Measurements from ENCODE around the gene ECI2. TPM values are rescaled to one million over a fixed set of nuclear protein-coding genes. Genes with fewer than 3 reads are reported as not detected.

The ECI2 gene
- total RNA-seq, 4 donors from 2014 or later: 47.8 to 57.4 (median 53.8) TPM

DNA sequence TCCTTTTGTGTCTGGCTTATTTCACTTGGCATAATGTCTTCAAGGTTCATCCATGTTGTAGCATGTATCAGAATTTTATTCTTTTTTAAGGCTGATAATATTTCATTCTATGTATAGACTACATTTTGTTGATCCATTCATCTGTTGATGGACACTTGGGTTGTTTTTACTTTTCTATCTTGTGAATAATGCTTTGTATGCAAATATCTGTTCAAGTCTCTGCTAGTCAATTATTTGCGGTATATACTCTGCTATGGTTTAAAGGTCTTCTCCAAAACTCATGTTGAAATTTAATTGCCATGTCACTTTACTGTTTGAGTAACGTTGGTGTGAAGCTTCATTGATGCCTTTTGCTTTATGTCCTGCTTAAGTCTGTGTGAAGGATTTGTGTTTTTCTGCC is 27.5 kb downstream of the ECI2 start:
- no peak for DNase-seq
- H3K9me3 ChIP-seq: no peaks in the 10 kb centered on the region
- no peak overlapping the region for H3K4me3 ChIP-seq (replicated peaks in 1 of 3)
- no peak overlapping the region for H3K27ac ChIP-seq
- H3K36me3 ChIP-seq: no peaks in the 10 kb centered on the region
- TF ChIP-seq CTCF (IDR thresholded peaks at IDR 0.05) (no peak), POLR2A (IDR thresholded peaks at IDR 0.05) (no peak)
- intact Hi-C loops (cut with DNase I): no loop called here
- WGBS, 2 donors: 93 to 94% methylated on average over 2 of the region's 2 CpGs
- H3K4me1 ChIP-seq: no peaks in the 10 kb centered on the region
- no peaks in the 10 kb centered on the region for H3K27me3 ChIP-seq

DNA sequence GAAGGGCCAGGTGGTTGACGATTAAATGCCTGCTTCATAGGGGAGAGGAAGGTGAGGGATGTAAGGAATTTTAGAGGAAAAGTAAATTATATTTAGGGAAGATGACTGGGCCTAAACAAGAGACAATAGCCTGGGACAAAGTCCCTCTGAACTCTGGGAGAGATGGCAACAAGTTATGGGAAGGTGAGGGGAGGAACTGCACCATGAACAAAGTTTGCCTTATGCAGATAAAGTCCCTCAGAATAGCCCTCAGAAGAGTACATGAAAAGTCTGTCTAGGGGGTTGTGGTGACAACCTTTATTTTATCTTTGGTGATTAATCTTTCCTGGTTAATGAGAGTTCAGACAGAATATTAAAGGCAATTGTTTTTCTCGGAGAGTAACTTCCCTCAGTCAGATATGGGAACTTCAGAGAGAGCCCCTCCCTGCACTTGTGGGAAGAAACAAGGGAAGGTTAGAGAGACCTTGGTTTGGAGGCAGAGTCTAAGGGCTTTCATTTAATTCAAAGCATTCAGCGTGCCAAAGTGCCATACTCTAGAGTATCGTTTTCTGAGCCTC is 29.3 kb downstream of the ECI2 start:
- no peaks in the 10 kb centered on the region for H3K27me3 ChIP-seq
- DNase-seq: no peak
- no peaks in the 10 kb centered on the region for H3K9me3 ChIP-seq
- H3K27ac ChIP-seq: no peak overlapping the region
- no peaks in the 10 kb centered on the region for H3K36me3 ChIP-seq
- TF ChIP-seq POLR2A (IDR thresholded peaks at IDR 0.05) (no peak), CTCF (IDR thresholded peaks at IDR 0.05) (no peak)
- 85% methylated on average over 4 of the region's 4 CpGs for WGBS, 2 donors
- H3K4me3 ChIP-seq (replicated peaks in 1 of 3): no peak overlapping the region
- intact Hi-C loops (cut with DNase I): no loop called here
- H3K4me1 ChIP-seq: no peaks in the 10 kb centered on the region

- WGBS, 2 donors: 94 to 97% methylated on average over 5 of the region's 5 CpGs
- Histone ChIP-seq H3K36me3 (no peaks in the 10 kb centered on the region), H3K27me3 (no peaks in the 10 kb centered on the region), H3K4me3 (replicated peaks in 1 of 3) (no peak overlapping the region), H3K27ac (no peak overlapping the region), H3K4me1 (no peaks in the 10 kb centered on the region), H3K9me3 (no peaks in the 10 kb centered on the region)
- DNase-seq: no peak
- intact Hi-C loops (cut with DNase I): no loop called here
- no peak for TF ChIP-seq CTCF (IDR thresholded peaks at IDR 0.05)
- TF ChIP-seq POLR2A (IDR thresholded peaks at IDR 0.05): no peak
Measured at GRCh38 chr6:4103929-4104328, 31.4 kb downstream of the ECI2 start.

DNA sequence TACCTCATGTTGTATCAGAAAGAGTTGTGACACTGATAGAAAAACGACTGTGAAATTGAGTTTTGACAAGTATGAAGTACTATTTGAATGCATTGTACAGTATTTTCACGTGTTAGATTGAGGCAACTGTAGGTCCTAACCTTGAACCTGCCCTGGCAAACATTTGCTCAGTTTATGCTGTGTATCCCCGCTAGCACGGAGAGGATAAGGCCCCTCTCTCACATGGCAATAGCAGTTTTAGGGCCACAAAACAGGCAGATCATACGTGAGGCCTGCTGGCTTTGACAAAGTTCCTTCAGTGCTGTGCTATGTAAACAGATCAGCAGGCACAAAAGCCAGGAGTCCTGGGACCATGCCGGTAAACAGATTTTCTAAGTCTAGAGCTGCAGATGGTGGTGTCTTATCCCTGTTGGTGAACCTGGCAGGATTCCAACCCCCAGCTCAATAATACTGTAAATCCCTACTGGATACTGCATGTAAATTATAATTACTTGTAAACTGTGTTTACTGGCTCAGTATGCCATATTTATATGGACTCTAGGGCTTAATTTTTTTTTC is 32.6 kb downstream of the ECI2 start:
- no peak for TF ChIP-seq CTCF (IDR thresholded peaks at IDR 0.05)
- no peak for TF ChIP-seq POLR2A (IDR thresholded peaks at IDR 0.05)
- intact Hi-C loops (cut with DNase I): no loop called here
- no peaks in the 10 kb centered on the region for H3K4me1 ChIP-seq
- no peaks in the 10 kb centered on the region for H3K27me3 ChIP-seq
- H3K27ac ChIP-seq: no peak overlapping the region
- 64 to 66% methylated on average over 6 of the region's 6 CpGs for WGBS, 2 donors
- H3K4me3 ChIP-seq (replicated peaks in 1 of 3): no peak overlapping the region
- H3K36me3 ChIP-seq: no peaks in the 10 kb centered on the region
- H3K9me3 ChIP-seq: no peaks in the 10 kb centered on the region
- no peak for DNase-seq

GRCh38 chr6:4101298-4101697 is 34.1 kb downstream of the ECI2 start:
- TF ChIP-seq CTCF (IDR thresholded peaks at IDR 0.05): no peak
- TF ChIP-seq POLR2A (IDR thresholded peaks at IDR 0.05): no peak
- no peak overlapping the region for H3K27ac ChIP-seq
- H3K4me1 ChIP-seq: no peaks in the 10 kb centered on the region
- no peak overlapping the region for H3K4me3 ChIP-seq (replicated peaks in 1 of 3)
- no peaks in the 10 kb centered on the region for H3K9me3 ChIP-seq
- H3K36me3 ChIP-seq: no peaks in the 10 kb centered on the region
- DNase-seq: no peak
- H3K27me3 ChIP-seq: no peaks in the 10 kb centered on the region
- 61 to 75% methylated on average over 3 of the region's 3 CpGs for WGBS, 2 donors
- intact Hi-C loops (cut with DNase I): no loop called here

All from thyroid gland (tissue), 4 donors.